HUES48 (cell line): Measurements from ENCODE around the gene TNFRSF14.
"Not testable (repeated sequence)": the region's sequence is repeated elsewhere in the genome, so short reads cannot be mapped to it uniquely, and the experiment has no call there.

Source experiments
- H3K27ac ChIP-seq: one replicate; pipeline ENCODE4 v1.7.0; 2013; ENCODE audit warnings: low read depth, low read length, inconsistent platforms
- H3K27me3 ChIP-seq: 2 replicates; pipeline ENCODE4 v1.6.1; 2013; ENCODE audit warnings: mild to moderate bottlenecking, low read length; ENCODE audit not compliant: control insufficient read depth, insufficient read depth
- H3K36me3 ChIP-seq: 2 replicates; pipeline ENCODE4 v1.6.1; 2013; ENCODE audit warnings: low read length; ENCODE audit not compliant: control insufficient read depth, insufficient read depth
- H3K4me1 ChIP-seq: 2 replicates; pipeline ENCODE4 v1.6.1; 2013; ENCODE audit warnings: mild to moderate bottlenecking, low read length; ENCODE audit not compliant: control insufficient read depth, insufficient read depth
- H3K4me3 ChIP-seq: 2 replicates; pipeline ENCODE4 v1.5.1; 2013; ENCODE audit warnings: mild to moderate bottlenecking, low read depth, low read length
- H3K9ac ChIP-seq: 2 replicates; pipeline ENCODE4 v1.6.1; 2013; ENCODE audit warnings: mild to moderate bottlenecking, low read depth, low read length, moderate library complexity
- H3K9me3 ChIP-seq: 2 replicates; pipeline ENCODE4 v1.6.1; 2013; ENCODE audit warnings: low read length; ENCODE audit not compliant: control insufficient read depth, insufficient read depth

TNFRSF14 gene

DNA sequence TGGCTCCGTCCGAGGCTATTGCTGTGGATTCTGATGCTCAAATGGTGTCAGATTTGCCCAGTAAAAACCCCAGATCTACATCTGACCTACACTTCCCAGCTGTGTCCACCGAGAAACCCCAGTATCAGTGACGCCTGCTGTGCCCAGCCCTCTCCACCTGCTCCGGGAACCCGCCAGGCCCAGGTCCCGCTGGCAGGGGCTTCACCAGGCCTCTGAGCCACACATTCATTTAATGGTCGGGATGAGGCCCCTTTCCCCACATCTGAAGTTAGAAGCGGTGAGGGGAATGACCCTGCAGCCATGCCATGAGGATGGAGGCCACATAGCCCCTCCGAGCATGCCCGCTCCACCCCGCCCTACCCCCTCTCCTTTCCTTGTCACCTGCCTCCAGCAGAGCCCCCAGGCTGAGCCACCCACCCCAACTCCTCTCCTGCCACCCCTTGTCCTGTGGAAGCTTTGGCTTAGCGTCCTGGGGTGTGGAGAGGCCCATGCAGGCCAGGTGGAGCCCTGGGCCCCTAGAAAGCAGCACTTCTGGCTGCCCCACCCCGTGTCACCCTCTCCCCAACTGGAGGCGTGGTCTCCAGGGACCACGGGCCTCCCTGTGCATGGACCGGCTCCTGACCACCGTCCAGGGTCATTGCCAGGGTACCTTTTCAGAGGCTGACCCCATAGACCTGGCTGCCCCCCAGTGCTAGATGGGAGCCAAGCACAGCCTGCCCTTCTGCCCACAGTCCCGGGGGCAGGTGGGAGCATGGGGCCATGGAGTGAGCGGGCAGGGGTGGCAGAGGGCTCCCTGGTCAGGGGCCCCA, 8.0 kb downstream of the TNFRSF14 start:
- Histone ChIP-seq H3K36me3 (no peaks in the 10 kb centered on the region), H3K9ac (no peak overlapping the region), H3K9me3 (no peaks in the 10 kb centered on the region), H3K27me3 (no peaks in the 10 kb centered on the region), H3K4me1 (no peaks in the 10 kb centered on the region), H3K4me3 (no peak overlapping the region), H3K27ac (no peak overlapping the region)

- H3K4me1 ChIP-seq: no peaks in the 10 kb centered on the region
- H3K9ac ChIP-seq: no peak overlapping the region
- no peak overlapping the region for H3K27ac ChIP-seq
- H3K27me3 ChIP-seq: no peaks in the 10 kb centered on the region
- no peaks in the 10 kb centered on the region for H3K9me3 ChIP-seq
- no peaks in the 10 kb centered on the region for H3K36me3 ChIP-seq
- no peak overlapping the region for H3K4me3 ChIP-seq
These were observed 8.7 kb downstream of the TNFRSF14 start for GRCh38 chr1:2564815-2565374.

DNA sequence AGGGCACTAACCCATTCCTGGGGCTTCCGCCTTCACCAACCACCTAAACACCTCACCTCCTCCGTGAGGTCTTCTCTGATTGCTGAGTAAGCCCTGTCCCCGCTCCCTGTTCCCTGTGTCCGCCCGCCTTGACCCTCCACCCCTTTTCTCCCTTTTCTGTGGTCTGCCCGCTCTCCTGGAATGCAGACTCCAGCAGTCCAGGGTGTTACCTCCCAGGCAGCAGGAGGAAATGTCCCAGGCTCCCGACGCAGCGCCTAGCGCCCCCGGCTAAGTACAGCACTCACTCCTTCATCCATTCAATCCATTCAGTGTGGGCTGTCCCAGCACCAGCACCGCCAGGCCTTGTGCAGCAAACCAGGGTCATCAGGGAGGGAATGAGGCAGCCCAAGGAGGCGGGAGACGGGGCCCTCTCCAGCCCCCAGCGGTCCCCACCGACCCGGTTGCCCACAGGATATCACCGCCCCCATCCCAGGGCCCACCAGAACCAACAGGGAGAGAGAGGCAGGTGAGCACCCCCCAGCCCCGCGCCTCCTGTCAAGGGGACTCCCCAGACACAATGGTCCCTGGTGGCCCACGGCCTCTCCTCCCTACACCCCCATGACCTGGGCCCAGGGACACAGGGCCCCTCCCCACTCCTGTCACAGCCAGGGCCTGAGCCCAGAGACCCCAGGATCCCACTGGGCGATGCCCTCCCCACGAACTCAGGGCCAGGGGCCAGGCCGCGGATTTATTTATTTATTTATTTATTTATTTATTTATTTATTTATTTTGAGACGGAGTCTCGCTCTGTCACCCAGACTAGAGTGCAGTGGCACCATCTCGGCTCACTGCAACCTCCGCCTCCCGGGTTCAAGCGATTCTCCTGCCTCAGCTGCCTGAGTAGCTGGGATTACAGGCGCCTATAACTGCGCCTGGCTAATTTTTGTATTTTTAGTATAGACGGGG, 10.2 kb downstream of the TNFRSF14 start:
- H3K27ac ChIP-seq: no peak overlapping the region
- H3K4me1 ChIP-seq: no peaks in the 10 kb centered on the region
- H3K9me3 ChIP-seq: no peaks in the 10 kb centered on the region
- H3K9ac ChIP-seq: no peak overlapping the region
- H3K36me3 ChIP-seq: no peaks in the 10 kb centered on the region
- no peaks in the 10 kb centered on the region for H3K27me3 ChIP-seq
- no peak overlapping the region for H3K4me3 ChIP-seq

GRCh38 chr1:2567083-2567679, 11.0 kb downstream of the TNFRSF14 start:
- Histone ChIP-seq H3K9ac (no peak overlapping the region), H3K36me3 (no peaks in the 10 kb centered on the region), H3K27ac (no peak overlapping the region), H3K27me3 (no peaks in the 10 kb centered on the region), H3K9me3 (no peaks in the 10 kb centered on the region), H3K4me1 (peaks cover 4% of the 10 kb centered on the region; the same call in 1 of the 2 replicates), H3K4me3 (no peak overlapping the region)

DNA sequence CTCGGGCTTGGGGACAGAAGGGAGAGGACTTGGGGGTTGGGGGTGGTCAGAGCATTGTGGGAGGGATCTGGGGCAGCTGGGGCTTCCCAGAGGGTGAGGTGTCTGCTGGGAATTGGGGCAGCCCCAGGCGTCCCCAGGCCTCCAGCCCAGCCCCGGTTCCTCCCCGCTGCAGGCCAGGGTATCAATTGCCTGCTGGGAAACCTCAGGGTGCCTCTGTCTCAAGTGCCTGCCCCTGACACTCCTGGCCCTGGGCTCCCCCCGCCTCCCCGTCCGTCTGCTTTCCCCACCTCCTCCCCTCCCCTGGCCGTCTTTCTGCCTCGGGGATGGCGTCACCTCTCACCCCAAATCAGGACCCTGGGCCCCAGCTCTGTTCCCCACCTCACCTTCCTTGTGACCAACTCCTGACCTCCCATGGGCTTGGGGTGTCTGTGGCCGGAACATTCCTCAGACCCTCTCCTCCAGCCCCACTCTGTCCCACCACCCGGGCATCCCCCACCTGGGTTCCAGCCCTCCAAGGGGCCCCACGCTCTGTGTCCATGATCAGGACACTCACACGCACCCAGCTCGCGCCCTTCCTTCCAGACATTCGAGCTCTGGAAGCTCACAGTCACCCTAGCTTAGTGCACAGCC, 12.1 kb downstream of the TNFRSF14 start:
- not testable (repeated sequence) for H3K4me3 ChIP-seq, H3K27me3 ChIP-seq, H3K9ac ChIP-seq, H3K36me3 ChIP-seq, H3K4me1 ChIP-seq, H3K27ac ChIP-seq, H3K9me3 ChIP-seq

DNA sequence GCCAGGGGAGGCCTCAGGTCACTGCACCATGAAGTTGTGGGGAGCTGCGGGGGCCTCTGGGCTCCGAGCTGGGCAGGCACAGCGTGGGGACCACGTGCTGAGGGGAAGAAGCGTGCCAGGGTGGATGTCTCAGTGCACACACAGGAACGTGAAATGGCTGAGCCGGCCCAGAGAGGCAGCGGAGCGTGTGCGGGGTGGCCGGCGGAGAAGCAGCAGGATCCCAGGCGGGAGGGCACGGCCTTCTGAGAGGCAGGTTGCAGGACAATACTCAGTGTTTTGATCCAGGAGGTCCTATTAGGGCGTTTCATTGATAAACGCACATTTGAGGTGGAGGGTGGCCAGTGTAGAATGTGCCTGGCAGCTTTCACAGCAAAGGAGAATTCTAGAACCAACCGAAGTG, 12.9 kb downstream of the TNFRSF14 start:
- Histone ChIP-seq H3K9me3 (0 out of 2 replicates have a peak, but pooled peaks cover 3% of the 10 kb centered on the region), H3K4me3 (no peak overlapping the region), H3K27me3 (no peaks in the 10 kb centered on the region), H3K27ac (no peak overlapping the region), H3K36me3 (no peaks in the 10 kb centered on the region), H3K4me1 (peaks cover 4% of the 10 kb centered on the region; the same call in 1 of the 2 replicates), H3K9ac (no peak overlapping the region)

GRCh38 chr1:2569703-2570102, 13.5 kb downstream of the TNFRSF14 start:
- not testable (repeated sequence) for H3K36me3 ChIP-seq, H3K4me3 ChIP-seq, H3K4me1 ChIP-seq, H3K9me3 ChIP-seq, H3K27ac ChIP-seq, H3K27me3 ChIP-seq, H3K9ac ChIP-seq

- Histone ChIP-seq H3K4me3 (no peak overlapping the region), H3K27ac (no peak overlapping the region), H3K9ac (no peak overlapping the region), H3K4me1 (peaks cover 4% of the 10 kb centered on the region; the same call in 1 of the 2 replicates), H3K27me3 (no peaks in the 10 kb centered on the region), H3K9me3 (0 out of 2 replicates have a peak, but pooled peaks cover 3% of the 10 kb centered on the region), H3K36me3 (no peaks in the 10 kb centered on the region)
These were observed 14.2 kb downstream of the TNFRSF14 start for GRCh38 chr1:2570332-2570731.

DNA sequence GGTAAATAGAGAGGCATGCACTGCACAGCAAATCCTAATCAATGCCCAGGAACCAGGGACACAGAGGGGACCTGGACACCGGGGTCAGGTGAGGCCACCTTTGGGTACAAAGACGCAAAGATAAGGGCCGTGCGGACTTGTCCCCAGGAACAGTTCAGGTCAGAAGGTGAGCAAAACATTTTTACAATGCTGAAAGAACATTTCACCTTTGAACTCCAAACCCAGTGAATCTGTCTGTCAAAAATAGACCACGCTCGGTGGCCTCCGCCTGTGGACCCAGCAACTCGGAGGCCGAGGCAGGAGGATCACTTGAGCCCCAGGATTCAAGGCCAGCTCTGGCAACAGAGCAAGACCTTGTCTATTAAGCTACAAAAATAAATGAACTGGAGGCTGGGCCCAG, 15.2 kb downstream of the TNFRSF14 start:
- no peak overlapping the region for H3K4me3 ChIP-seq
- H3K27ac ChIP-seq: no peak overlapping the region
- H3K4me1 ChIP-seq: peaks cover 4% of the 10 kb centered on the region; the same call in 1 of the 2 replicates
- no peaks in the 10 kb centered on the region for H3K36me3 ChIP-seq
- H3K9me3 ChIP-seq: 0 out of 2 replicates have a peak, but pooled peaks cover 3% of the 10 kb centered on the region
- no peaks in the 10 kb centered on the region for H3K27me3 ChIP-seq
- H3K9ac ChIP-seq: no peak overlapping the region

GRCh38 chr1:2573250-2573920, 17.2 kb downstream of the TNFRSF14 start:
- H3K36me3 ChIP-seq: no peaks in the 10 kb centered on the region
- peaks cover 4% of the 10 kb centered on the region; the same call in 1 of the 2 replicates for H3K4me1 ChIP-seq
- H3K4me3 ChIP-seq: no peak overlapping the region
- H3K9me3 ChIP-seq: 0 out of 2 replicates have a peak, but pooled peaks cover 3% of the 10 kb centered on the region
- no peak overlapping the region for H3K9ac ChIP-seq
- no peak overlapping the region for H3K27ac ChIP-seq
- H3K27me3 ChIP-seq: no peaks in the 10 kb centered on the region
